HL-60 (cell line): Measurements from ENCODE around the gene TUBGCP2.

Source experiments
- DNase-seq, 2 experiments: peaks; one replicate each; pipeline ENCODE4 v3.0.0-alpha.2; 2010 to 2020; ENCODE audit warnings: low read depth in 1 of 2, low spot score in 1 of 2
- H3K27ac ChIP-seq: fragments of 250-450 bp; sonication (Bioruptor Pico); replicated peaks from 2 replicates; pipeline ENCODE4 v1.5.1; 2020; ENCODE audit warnings: mild to moderate bottlenecking, moderate library complexity
- H3K27me3 ChIP-seq: fragments of 250-450 bp; sonication (Bioruptor Pico); 2 replicates; pipeline ENCODE4 v1.5.1; 2021; ENCODE audit warnings: mild to moderate bottlenecking, moderate library complexity; ENCODE audit not compliant: insufficient read depth, poor library complexity, severe bottlenecking
- H3K4me3 ChIP-seq: replicated peaks from 2 replicates; pipeline ENCODE4 v1.5.1; 2011; ENCODE audit warnings: mild to moderate bottlenecking, control low read depth, low read length; ENCODE audit not compliant: insufficient read depth
- GABPA ChIP-seq: IDR thresholded peaks from 2 replicates; pipeline ENCODE4 v1.6.1; 2012; ENCODE audit warnings: low read depth
- POLR2AphosphoS5 ChIP-seq: IDR thresholded peaks from 2 replicates; pipeline ENCODE4 v1.6.1; 2012; ENCODE audit warnings: low read depth
- SPI1 ChIP-seq: IDR thresholded peaks from 2 replicates; pipeline ENCODE4 v1.6.1; 2012; ENCODE audit warnings: low read depth, mild to moderate bottlenecking, borderline replicate concordance
- TF ChIP-seq, protein P1 (sequence below): IDR thresholded peaks from 2 replicates; pipeline ENCODE4 v1.6.1; 2012; ENCODE audit warnings: low read depth; ENCODE audit not compliant: insufficient replicate concordance
- TF ChIP-seq, protein P2 (sequence below): IDR thresholded peaks from one replicate; pipeline ENCODE4 v1.5.1; 2011; ENCODE audit warnings: low read length, control low read depth, inconsistent platforms; ENCODE audit not compliant: insufficient read depth

Gene TUBGCP2

DNA sequence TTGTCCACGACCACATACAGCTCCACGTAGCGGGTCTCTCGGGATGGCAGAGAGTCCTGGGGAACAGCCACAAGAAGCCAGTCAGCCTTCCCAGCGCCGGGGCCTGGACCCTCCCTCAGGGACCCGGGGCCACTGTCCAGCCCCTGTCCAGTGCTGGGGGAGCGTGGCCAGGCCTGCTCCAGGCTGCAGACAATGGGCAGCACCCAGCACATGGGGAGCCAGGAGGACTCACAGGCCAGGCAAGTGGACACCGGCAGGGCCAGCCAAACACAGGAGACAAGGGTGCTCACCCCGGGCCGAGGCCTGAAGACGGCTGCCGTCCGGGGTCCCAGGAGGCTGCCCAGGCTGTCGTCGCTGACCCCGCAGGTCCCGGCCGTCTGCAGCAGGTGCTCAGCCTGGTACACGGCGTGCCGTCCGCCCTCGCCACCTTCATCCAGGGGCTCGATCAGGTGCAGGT lies 35.7 kb downstream of the TUBGCP2 start:
- TF ChIP-seq POLR2AphosphoS5: no peak
- TF ChIP-seq, protein P1, sequence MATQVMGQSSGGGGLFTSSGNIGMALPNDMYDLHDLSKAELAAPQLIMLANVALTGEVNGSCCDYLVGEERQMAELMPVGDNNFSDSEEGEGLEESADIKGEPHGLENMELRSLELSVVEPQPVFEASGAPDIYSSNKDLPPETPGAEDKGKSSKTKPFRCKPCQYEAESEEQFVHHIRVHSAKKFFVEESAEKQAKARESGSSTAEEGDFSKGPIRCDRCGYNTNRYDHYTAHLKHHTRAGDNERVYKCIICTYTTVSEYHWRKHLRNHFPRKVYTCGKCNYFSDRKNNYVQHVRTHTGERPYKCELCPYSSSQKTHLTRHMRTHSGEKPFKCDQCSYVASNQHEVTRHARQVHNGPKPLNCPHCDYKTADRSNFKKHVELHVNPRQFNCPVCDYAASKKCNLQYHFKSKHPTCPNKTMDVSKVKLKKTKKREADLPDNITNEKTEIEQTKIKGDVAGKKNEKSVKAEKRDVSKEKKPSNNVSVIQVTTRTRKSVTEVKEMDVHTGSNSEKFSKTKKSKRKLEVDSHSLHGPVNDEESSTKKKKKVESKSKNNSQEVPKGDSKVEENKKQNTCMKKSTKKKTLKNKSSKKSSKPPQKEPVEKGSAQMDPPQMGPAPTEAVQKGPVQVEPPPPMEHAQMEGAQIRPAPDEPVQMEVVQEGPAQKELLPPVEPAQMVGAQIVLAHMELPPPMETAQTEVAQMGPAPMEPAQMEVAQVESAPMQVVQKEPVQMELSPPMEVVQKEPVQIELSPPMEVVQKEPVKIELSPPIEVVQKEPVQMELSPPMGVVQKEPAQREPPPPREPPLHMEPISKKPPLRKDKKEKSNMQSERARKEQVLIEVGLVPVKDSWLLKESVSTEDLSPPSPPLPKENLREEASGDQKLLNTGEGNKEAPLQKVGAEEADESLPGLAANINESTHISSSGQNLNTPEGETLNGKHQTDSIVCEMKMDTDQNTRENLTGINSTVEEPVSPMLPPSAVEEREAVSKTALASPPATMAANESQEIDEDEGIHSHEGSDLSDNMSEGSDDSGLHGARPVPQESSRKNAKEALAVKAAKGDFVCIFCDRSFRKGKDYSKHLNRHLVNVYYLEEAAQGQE: no peak
- no peak for TF ChIP-seq GABPA
- TF ChIP-seq SPI1: no peak
- TF ChIP-seq, protein P2, sequence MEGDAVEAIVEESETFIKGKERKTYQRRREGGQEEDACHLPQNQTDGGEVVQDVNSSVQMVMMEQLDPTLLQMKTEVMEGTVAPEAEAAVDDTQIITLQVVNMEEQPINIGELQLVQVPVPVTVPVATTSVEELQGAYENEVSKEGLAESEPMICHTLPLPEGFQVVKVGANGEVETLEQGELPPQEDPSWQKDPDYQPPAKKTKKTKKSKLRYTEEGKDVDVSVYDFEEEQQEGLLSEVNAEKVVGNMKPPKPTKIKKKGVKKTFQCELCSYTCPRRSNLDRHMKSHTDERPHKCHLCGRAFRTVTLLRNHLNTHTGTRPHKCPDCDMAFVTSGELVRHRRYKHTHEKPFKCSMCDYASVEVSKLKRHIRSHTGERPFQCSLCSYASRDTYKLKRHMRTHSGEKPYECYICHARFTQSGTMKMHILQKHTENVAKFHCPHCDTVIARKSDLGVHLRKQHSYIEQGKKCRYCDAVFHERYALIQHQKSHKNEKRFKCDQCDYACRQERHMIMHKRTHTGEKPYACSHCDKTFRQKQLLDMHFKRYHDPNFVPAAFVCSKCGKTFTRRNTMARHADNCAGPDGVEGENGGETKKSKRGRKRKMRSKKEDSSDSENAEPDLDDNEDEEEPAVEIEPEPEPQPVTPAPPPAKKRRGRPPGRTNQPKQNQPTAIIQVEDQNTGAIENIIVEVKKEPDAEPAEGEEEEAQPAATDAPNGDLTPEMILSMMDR: no peak
- Histone ChIP-seq H3K4me3 (no peak overlapping the region), H3K27me3 (no peaks in the 10 kb centered on the region), H3K27ac (no peak overlapping the region)
- DNase-seq: no peak

DNA sequence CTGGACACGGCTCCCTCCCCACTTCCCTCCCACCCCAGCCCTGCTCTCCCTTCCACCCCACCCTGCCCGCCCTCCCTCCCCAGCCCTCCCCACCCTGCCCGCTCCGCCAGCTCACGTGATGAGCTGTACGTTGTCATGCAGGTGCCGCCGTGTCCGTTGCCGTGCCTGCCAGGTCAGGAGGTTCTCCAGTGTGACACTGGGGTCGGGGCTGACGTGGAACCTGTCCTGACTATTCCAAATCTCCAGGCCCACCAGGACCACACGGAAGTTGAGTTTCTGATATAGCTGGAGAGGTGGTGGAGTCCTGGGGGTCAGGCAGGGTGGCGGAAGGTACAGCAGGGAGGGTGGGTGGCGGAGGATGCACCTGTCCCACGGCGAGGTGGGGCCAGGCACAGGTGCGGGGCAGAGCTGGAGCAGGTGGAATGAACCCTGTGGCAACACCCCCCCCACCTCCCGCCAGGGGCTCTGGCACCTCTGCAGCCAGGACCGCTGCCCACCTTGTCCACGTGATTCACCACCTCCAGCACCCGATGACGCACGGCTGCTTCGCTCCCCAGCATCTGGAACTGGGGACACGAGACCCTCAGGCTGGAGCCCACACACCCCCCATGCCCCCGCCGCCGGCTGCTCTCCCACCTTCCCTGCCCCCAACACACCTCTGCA lies 36.2 kb downstream of the TUBGCP2 start:
- Histone ChIP-seq H3K27me3 (no peaks in the 10 kb centered on the region), H3K27ac (no peak overlapping the region), H3K4me3 (no peak overlapping the region)
- no peak for DNase-seq
- TF ChIP-seq, protein P1: no peak
- TF ChIP-seq GABPA (no peak), POLR2AphosphoS5 (no peak), SPI1 (no peak)
- TF ChIP-seq, protein P2: no peak

DNA sequence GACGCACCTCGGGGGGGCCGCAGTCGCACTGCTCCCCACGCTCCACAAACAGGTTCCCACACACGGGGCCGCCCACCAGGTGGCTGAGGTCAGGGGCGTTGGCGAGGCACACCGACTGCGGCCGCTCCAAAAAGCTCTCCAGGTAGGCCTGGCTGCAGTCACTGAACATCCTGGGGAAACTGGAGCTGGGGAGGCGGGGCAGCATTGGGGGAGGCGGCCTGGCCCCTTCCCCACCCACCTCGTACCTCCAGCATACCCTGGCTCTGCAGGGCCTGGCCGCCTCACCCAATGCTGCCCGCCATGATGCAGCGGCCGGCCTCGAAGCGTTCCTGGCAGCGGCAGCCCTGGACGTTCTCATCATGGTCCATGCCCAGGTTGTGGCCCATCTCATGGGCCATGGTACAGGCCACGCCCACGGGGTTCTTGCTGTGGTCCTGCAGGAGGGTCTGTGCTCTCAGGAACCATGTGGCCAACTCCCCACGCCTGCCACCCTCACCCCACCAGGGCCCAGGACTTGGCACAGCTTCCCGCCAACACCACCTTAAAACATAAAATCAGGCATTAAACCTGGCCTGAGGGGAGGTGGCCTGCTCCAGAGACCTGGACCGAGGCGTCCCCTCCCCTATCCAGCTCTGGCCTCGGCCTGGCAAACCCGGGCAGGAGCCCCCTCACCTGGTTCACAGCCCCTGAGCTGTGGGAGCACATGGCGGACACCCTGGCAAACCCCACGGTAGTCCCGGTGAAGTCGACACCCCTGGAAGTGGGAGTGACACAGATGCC lies 37.0 kb downstream of the TUBGCP2 start:
- no peaks in the 10 kb centered on the region for H3K27me3 ChIP-seq
- DNase-seq: no peak
- TF ChIP-seq, protein P1: no peak
- TF ChIP-seq, protein P2: no peak
- TF ChIP-seq SPI1: no peak
- TF ChIP-seq POLR2AphosphoS5: no peak
- TF ChIP-seq GABPA: no peak
- H3K27ac ChIP-seq: no peak overlapping the region
- no peak overlapping the region for H3K4me3 ChIP-seq
